OCI-LY1 (cell line): ENCODE measurements around the gene PCDH15.

Source experiments
- H2AFZ ChIP-seq: fragments of 200-600 bp; sonication (generic), shearing (Covaris generic); 2 replicates; pipeline ENCODE4 v1.6.0; 2014; ENCODE audit warnings: antibody characterized with exemption, mild to moderate bottlenecking, low read length
- H3F3A ChIP-seq: fragments of 200-600 bp; sonication (generic), shearing (Covaris generic); 2 replicates; pipeline ENCODE4 v1.6.0; 2014; ENCODE audit warnings: mild to moderate bottlenecking, antibody characterized with exemption, low read length, moderate library complexity; ENCODE audit not compliant: insufficient read depth
- H3K27ac ChIP-seq: fragments of 200-600 bp; sonication (generic); 2 replicates; pipeline ENCODE4 v1.5.1; 2014; ENCODE audit warnings: low read length, mixed run types, mild to moderate bottlenecking, low read depth; ENCODE audit not compliant: poor library complexity, severe bottlenecking
- H3K27me3 ChIP-seq: fragments of 200-600 bp; sonication (generic); 2 replicates; pipeline ENCODE4 v1.6.0; 2014; ENCODE audit warnings: antibody characterized with exemption, mild to moderate bottlenecking, low read length, moderate library complexity; ENCODE audit not compliant: insufficient read depth
- H3K36me3 ChIP-seq: fragments of 200-600 bp; sonication (generic); 2 replicates; pipeline ENCODE4 v1.6.1; 2014; ENCODE audit warnings: mild to moderate bottlenecking, antibody characterized with exemption, low read length, moderate library complexity, mixed read lengths; ENCODE audit not compliant: insufficient read depth
- H3K4me1 ChIP-seq: fragments of 200-600 bp; sonication (generic); 2 replicates; pipeline ENCODE4 v1.5.1; 2014; ENCODE audit warnings: mild to moderate bottlenecking, low read length, moderate library complexity; ENCODE audit not compliant: insufficient read depth, severe bottlenecking
- H3K4me2 ChIP-seq: fragments of 200-600 bp; sonication (generic), shearing (Covaris generic); 2 replicates; pipeline ENCODE4 v1.6.1; 2014; ENCODE audit warnings: low read length
- H3K4me3 ChIP-seq: fragments of 200-600 bp; sonication (generic); 2 replicates; pipeline ENCODE4 v1.5.1; 2014; ENCODE audit warnings: low read length, low read depth, mild to moderate bottlenecking, mixed read lengths; ENCODE audit not compliant: poor library complexity, severe bottlenecking
- H3K79me2 ChIP-seq: fragments of 200-600 bp; shearing (Covaris generic); 2 replicates; pipeline ENCODE4 v1.6.1; 2016; ENCODE audit warnings: mixed run types, low read length, mixed read lengths; ENCODE audit not compliant: insufficient read depth
- H3K9ac ChIP-seq: fragments of 200-600 bp; sonication (generic), shearing (Covaris generic); 2 replicates; pipeline ENCODE4 v1.6.1; 2014; ENCODE audit warnings: mild to moderate bottlenecking, low read length, mixed read lengths
- H3K9me2 ChIP-seq: fragments of 200-600 bp; sonication (generic), shearing (Covaris generic); 2 replicates; pipeline ENCODE4 v1.6.1; 2014; ENCODE audit warnings: low read depth, mild to moderate bottlenecking, low read length, mixed read lengths
- H3K9me3 ChIP-seq: fragments of 200-600 bp; shearing (Covaris generic); 2 replicates; pipeline ENCODE4 v1.6.1; 2014; ENCODE audit warnings: low read length, mixed read lengths
- H4K20me1 ChIP-seq: fragments of 200-600 bp; sonication (generic), shearing (Covaris generic); 2 replicates; pipeline ENCODE4 v1.6.0; 2016; ENCODE audit warnings: mild to moderate bottlenecking, low read length; ENCODE audit not compliant: insufficient read depth
- EZH2 ChIP-seq: fragments of 200-600 bp; sonication (generic), shearing (Covaris generic); IDR thresholded peaks from 2 replicates; pipeline ENCODE4 v1.8.0; 2017; ENCODE audit warnings: borderline replicate concordance, mixed run types, mild to moderate bottlenecking, antibody characterized with exemption, low read length, moderate library complexity, mixed read lengths
- TF ChIP-seq, protein P1 (sequence below): fragments of 200-600 bp; sonication (generic), shearing (Covaris generic); IDR thresholded peaks from 2 replicates; pipeline ENCODE4 v1.5.1; 2017; ENCODE audit warnings: mild to moderate bottlenecking, antibody characterized with exemption, low read length, moderate library complexity, mixed read lengths

The PCDH15 gene

DNA sequence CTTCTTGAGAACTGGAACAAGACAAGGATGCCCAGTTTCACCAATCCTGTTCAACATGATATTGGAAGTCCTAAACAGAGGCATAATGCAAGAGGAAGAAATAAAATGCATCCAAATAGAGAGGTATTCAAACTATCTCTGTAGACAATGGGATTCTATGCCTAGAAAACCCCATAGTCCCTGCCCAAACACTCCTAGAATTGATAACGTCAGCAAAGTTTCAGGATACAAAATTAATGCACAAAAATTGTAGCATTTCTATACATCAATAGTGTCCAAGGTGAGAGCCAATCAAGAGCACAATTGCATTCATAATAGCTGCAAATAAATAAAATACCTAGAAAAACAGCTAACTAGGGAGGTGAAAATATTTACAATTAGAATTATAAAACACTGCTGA, 72.5 kb downstream of the PCDH15 start:
- Histone ChIP-seq H3F3A (no peaks in the 10 kb centered on the region; the same call in 1 of the 2 replicates), H3K9me3 (no peaks in the 10 kb centered on the region), H3K27me3 (no peaks in the 10 kb centered on the region), H3K9ac (no peak overlapping the region), H3K36me3 (no peaks in the 10 kb centered on the region), H3K79me2 (no peaks in the 10 kb centered on the region), H3K4me3 (no peak overlapping the region), H3K4me1 (no peaks in the 10 kb centered on the region), H3K4me2 (no peak overlapping the region), H3K9me2 (no peaks in the 10 kb centered on the region), H3K27ac (no peak overlapping the region), H4K20me1 (no peaks in the 10 kb centered on the region), H2AFZ (no peak overlapping the region)
- TF ChIP-seq, protein P1, sequence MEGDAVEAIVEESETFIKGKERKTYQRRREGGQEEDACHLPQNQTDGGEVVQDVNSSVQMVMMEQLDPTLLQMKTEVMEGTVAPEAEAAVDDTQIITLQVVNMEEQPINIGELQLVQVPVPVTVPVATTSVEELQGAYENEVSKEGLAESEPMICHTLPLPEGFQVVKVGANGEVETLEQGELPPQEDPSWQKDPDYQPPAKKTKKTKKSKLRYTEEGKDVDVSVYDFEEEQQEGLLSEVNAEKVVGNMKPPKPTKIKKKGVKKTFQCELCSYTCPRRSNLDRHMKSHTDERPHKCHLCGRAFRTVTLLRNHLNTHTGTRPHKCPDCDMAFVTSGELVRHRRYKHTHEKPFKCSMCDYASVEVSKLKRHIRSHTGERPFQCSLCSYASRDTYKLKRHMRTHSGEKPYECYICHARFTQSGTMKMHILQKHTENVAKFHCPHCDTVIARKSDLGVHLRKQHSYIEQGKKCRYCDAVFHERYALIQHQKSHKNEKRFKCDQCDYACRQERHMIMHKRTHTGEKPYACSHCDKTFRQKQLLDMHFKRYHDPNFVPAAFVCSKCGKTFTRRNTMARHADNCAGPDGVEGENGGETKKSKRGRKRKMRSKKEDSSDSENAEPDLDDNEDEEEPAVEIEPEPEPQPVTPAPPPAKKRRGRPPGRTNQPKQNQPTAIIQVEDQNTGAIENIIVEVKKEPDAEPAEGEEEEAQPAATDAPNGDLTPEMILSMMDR, result no peak
- no peak for TF ChIP-seq EZH2

GRCh38 chr10:54722075-54722474, 79.0 kb downstream of the PCDH15 start:
- Histone ChIP-seq H3K36me3 (no peaks in the 10 kb centered on the region), H2AFZ (no peak overlapping the region), H3K4me3 (no peak overlapping the region), H3K27me3 (no peaks in the 10 kb centered on the region), H3F3A (no peaks in the 10 kb centered on the region), H3K4me1 (no peaks in the 10 kb centered on the region), H3K9me2 (no peaks in the 10 kb centered on the region), H3K4me2 (no peak overlapping the region), H4K20me1 (no peaks in the 10 kb centered on the region), H3K9me3 (no peaks in the 10 kb centered on the region), H3K79me2 (no peaks in the 10 kb centered on the region), H3K9ac (no peak overlapping the region), H3K27ac (no peak overlapping the region)
- TF ChIP-seq, protein P1, result no peak
- TF ChIP-seq EZH2, result no peak

DNA sequence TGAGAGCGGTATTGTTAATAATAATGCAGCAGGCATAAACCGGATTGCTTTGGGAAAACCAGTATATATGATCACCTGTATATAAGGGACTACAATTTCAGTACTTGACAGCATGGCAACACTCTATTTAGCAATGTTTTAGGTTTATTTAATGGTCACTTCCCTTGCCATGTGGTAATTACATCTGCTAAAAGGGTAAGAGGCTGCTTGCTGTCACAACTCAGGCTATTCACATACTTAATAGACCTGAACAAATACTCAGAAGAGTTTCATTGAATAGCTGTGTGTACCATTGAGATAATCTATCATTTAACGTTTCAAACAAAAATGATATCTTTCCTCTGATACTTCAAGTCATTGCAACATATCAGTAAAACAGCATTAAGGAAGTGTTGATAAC, 90.1 kb downstream of the PCDH15 start:
- Histone ChIP-seq H3K4me1 (no peaks in the 10 kb centered on the region), H3K36me3 (no peaks in the 10 kb centered on the region), H4K20me1 (no peaks in the 10 kb centered on the region), H2AFZ (no peak overlapping the region), H3K9ac (no peak overlapping the region), H3K27ac (no peak overlapping the region), H3F3A (no peaks in the 10 kb centered on the region), H3K79me2 (no peaks in the 10 kb centered on the region), H3K9me2 (no peaks in the 10 kb centered on the region), H3K9me3 (no peaks in the 10 kb centered on the region), H3K4me3 (no peak overlapping the region), H3K27me3 (no peaks in the 10 kb centered on the region), H3K4me2 (no peak overlapping the region)
- no peak for TF ChIP-seq EZH2

DNA sequence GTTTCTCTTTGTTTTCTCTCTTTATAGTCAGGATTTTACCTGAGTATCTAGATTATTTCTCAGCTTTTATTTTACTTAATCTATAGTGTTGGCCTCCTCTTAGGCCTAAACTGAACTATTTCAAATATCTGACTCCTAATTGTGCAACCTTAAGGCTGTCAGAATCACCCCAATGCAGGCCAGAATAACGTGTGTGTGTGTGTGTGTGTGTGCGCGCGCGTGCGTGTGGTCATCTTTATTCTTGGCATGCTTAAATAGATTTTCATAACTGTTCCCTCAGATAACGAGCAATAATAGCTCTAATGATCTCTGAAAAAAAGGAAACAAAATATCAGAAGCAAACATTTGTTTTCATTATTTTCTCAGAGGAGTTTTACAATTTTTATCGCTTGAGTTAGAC, 92.4 kb downstream of the PCDH15 start:
- Histone ChIP-seq H3K36me3 (no peaks in the 10 kb centered on the region), H2AFZ (no peak overlapping the region), H3F3A (no peaks in the 10 kb centered on the region), H3K4me1 (no peaks in the 10 kb centered on the region), H3K27ac (no peak overlapping the region), H3K79me2 (no peaks in the 10 kb centered on the region), H3K9me2 (no peaks in the 10 kb centered on the region), H4K20me1 (no peaks in the 10 kb centered on the region), H3K4me2 (no peak overlapping the region), H3K4me3 (no peak overlapping the region), H3K27me3 (no peaks in the 10 kb centered on the region), H3K9ac (no peak overlapping the region), H3K9me3 (no peaks in the 10 kb centered on the region)
- no peak for TF ChIP-seq EZH2
- TF ChIP-seq, protein P1, result no peak
